SK-N-SH treated with all-trans-retinoic acid at 6 μM for 48 hours (cell line): Measurements from ENCODE around the gene ANO10.

Experiments used
- ATAC-seq: fragments of 200-7000 bp; cut with Tn5 transposase; 3 replicates; pipeline ENCODE4 v1.9.1; 2020; ENCODE audit warnings: mild to moderate bottlenecking, moderate library complexity
- ARNTL ChIP-seq: fragments of 450-650 bp; formaldehyde crosslinking; IDR thresholded peaks from 2 replicates; pipeline ENCODE4 v1.5.0; 2020; ENCODE audit warnings: low read depth, mild to moderate bottlenecking, moderate library complexity, borderline replicate concordance
- BACH2 ChIP-seq: fragments of 250-450 bp; sonication (Bioruptor Pico); IDR thresholded peaks from 2 replicates; pipeline ENCODE4 v1.9.0; 2021; ENCODE audit warnings: mild to moderate bottlenecking, borderline replicate concordance
- CREB5 ChIP-seq: fragments of 250-450 bp; sonication (Bioruptor Pico); IDR thresholded peaks from 2 replicates; pipeline ENCODE4 v1.5.1; 2020; ENCODE audit warnings: low read depth, mild to moderate bottlenecking, moderate library complexity
- CSDC2 ChIP-seq: fragments of 250-450 bp; sonication (Bioruptor Pico); IDR thresholded peaks from 2 replicates; pipeline ENCODE4 v1.5.0; 2020; ENCODE audit warnings: mild to moderate bottlenecking, moderate library complexity
- CSRNP3 ChIP-seq: fragments of 250-450 bp; sonication (Bioruptor Pico); IDR thresholded peaks from 2 replicates; pipeline ENCODE4 v1.5.1; 2021; ENCODE audit warnings: mild to moderate bottlenecking, moderate library complexity
- ESRRG ChIP-seq: fragments of 250-450 bp; sonication (Bioruptor Pico); IDR thresholded peaks from 2 replicates; pipeline ENCODE4 v1.6.1; 2021; ENCODE audit warnings: mild to moderate bottlenecking
- ISL1 ChIP-seq: fragments of 250-450 bp; sonication (Bioruptor Pico); IDR thresholded peaks from 2 replicates; pipeline ENCODE4 v2.1.2; 2022; ENCODE audit warnings: mild to moderate bottlenecking, moderate library complexity
- OSR1 ChIP-seq: fragments of 250-450 bp; sonication (Bioruptor Pico); IDR thresholded peaks from 2 replicates; pipeline ENCODE4 v1.8.0; 2022; ENCODE audit warnings: moderate library complexity, mild to moderate bottlenecking, inconsistent platforms
- POU6F1 ChIP-seq: fragments of 250-450 bp; sonication (Bioruptor Pico); IDR thresholded peaks from 2 replicates; pipeline ENCODE4 v1.8.0; 2021; ENCODE audit warnings: low read depth, mild to moderate bottlenecking, moderate library complexity, borderline replicate concordance
- PPARA ChIP-seq: fragments of 250-450 bp; sonication (Bioruptor Pico); IDR thresholded peaks from 2 replicates; pipeline ENCODE4 v1.5.0; 2020; ENCODE audit warnings: mild to moderate bottlenecking, borderline replicate concordance
- RARB ChIP-seq: fragments of 250-450 bp; sonication (Bioruptor Pico); IDR thresholded peaks from 2 replicates; pipeline ENCODE4 v1.8.0; 2021; ENCODE audit warnings: mild to moderate bottlenecking, moderate library complexity
- SNAI2 ChIP-seq: fragments of 250-450 bp; sonication (Bioruptor Pico); IDR thresholded peaks from 2 replicates; pipeline ENCODE4 v1.5.0; 2020; ENCODE audit warnings: mild to moderate bottlenecking, moderate library complexity
- TCF4 ChIP-seq: fragments of 250-450 bp; sonication (Bioruptor Pico); IDR thresholded peaks from 2 replicates; pipeline ENCODE4 v1.8.0; 2021; ENCODE audit warnings: mild to moderate bottlenecking, moderate library complexity, borderline replicate concordance
- TOX ChIP-seq: fragments of 250-450 bp; sonication (Bioruptor Pico); IDR thresholded peaks from 2 replicates; pipeline ENCODE4 v1.8.0; 2021; ENCODE audit warnings: mild to moderate bottlenecking, moderate library complexity, borderline replicate concordance
- ZC3H10 ChIP-seq: fragments of 250-450 bp; sonication (Bioruptor Pico); IDR thresholded peaks from 2 replicates; pipeline ENCODE4 v1.5.1; 2021; ENCODE audit warnings: mild to moderate bottlenecking, moderate library complexity
- ZFP3 ChIP-seq: fragments of 250-450 bp; sonication (Bioruptor Pico); IDR thresholded peaks from 2 replicates; pipeline ENCODE4 v1.5.0; 2020; ENCODE audit warnings: mild to moderate bottlenecking, moderate library complexity
- ZFP30 ChIP-seq: fragments of 450-650 bp; formaldehyde crosslinking; IDR thresholded peaks from 2 replicates; pipeline ENCODE4 v1.5.0; 2022; ENCODE audit warnings: mild to moderate bottlenecking, moderate library complexity
- ZNF565 ChIP-seq: fragments of 450-650 bp; formaldehyde crosslinking; conservative IDR thresholded peaks from 2 replicates; pipeline ENCODE4 v1.5.0; 2020; ENCODE audit warnings: low read depth, mild to moderate bottlenecking, moderate library complexity
- ZNF70 ChIP-seq: fragments of 450-650 bp; formaldehyde crosslinking; IDR thresholded peaks from 2 replicates; pipeline ENCODE4 v1.5.0; 2020; ENCODE audit warnings: mild to moderate bottlenecking, moderate library complexity
- ZNF8 ChIP-seq: fragments of 450-650 bp; formaldehyde crosslinking; IDR thresholded peaks from 2 replicates; pipeline ENCODE4 v1.5.0; 2020; ENCODE audit warnings: mild to moderate bottlenecking, moderate library complexity
- TF ChIP-seq, protein P1 (sequence below): fragments of 250-450 bp; sonication (Bioruptor Pico); IDR thresholded peaks from 2 replicates; pipeline ENCODE4 v1.5.0; 2020; ENCODE audit warnings: mild to moderate bottlenecking, moderate library complexity
- TF ChIP-seq, protein P2 (sequence below): fragments of 250-450 bp; sonication (Bioruptor Pico); IDR thresholded peaks from 2 replicates; pipeline ENCODE4 v1.8.0; 2020; ENCODE audit warnings: mild to moderate bottlenecking, moderate library complexity, borderline replicate concordance

The ANO10 gene

DNA sequence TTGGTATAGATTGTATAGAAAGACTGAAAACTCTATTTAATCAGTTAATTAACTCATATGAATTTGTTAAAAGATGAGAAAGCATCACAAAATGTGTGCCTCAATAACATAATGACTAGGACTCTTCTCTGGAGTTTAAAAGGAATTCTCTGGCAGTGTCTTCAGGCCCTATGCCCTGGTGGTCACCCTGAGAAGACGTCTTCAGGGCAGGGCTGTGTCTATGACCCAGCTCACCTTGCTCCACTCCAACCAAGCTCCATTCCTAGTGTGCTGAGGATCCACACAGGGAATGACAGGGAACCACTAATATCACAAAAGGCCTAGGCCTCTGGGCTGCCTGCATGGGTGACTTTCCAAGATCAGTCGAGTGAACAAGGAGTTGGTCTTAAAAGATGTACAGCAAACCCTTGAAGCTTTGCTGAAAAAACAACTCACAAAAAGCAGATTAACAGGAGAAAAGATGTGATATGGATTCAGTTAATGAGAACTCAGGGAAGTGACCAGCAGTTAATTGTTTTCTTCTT is 178.9 kb downstream of the ANO10 start:
- TF ChIP-seq ESRRG (no peak), TCF4 (CRISPR knock-in tag) (no peak), ZNF8 (no peak), OSR1 (CRISPR knock-in tag) (no peak), CSDC2 (CRISPR knock-in tag) (no peak), RARB (CRISPR knock-in tag) (no peak), ISL1 (CRISPR knock-in tag) (no peak), ZFP30 (CRISPR knock-in tag) (no peak), CREB5 (CRISPR knock-in tag) (no peak), BACH2 (CRISPR knock-in tag) (no peak), CSRNP3 (CRISPR knock-in tag) (no peak), TOX (CRISPR knock-in tag) (no peak), ZNF70 (no peak)
- TF ChIP-seq, protein P1, sequence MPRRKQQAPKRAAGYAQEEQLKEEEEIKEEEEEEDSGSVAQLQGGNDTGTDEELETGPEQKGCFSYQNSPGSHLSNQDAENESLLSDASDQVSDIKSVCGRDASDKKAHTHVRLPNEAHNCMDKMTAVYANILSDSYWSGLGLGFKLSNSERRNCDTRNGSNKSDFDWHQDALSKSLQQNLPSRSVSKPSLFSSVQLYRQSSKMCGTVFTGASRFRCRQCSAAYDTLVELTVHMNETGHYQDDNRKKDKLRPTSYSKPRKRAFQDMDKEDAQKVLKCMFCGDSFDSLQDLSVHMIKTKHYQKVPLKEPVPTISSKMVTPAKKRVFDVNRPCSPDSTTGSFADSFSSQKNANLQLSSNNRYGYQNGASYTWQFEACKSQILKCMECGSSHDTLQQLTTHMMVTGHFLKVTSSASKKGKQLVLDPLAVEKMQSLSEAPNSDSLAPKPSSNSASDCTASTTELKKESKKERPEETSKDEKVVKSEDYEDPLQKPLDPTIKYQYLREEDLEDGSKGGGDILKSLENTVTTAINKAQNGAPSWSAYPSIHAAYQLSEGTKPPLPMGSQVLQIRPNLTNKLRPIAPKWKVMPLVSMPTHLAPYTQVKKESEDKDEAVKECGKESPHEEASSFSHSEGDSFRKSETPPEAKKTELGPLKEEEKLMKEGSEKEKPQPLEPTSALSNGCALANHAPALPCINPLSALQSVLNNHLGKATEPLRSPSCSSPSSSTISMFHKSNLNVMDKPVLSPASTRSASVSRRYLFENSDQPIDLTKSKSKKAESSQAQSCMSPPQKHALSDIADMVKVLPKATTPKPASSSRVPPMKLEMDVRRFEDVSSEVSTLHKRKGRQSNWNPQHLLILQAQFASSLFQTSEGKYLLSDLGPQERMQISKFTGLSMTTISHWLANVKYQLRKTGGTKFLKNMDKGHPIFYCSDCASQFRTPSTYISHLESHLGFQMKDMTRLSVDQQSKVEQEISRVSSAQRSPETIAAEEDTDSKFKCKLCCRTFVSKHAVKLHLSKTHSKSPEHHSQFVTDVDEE (CRISPR knock-in tag): no peak
- ATAC-seq: no peak

DNA sequence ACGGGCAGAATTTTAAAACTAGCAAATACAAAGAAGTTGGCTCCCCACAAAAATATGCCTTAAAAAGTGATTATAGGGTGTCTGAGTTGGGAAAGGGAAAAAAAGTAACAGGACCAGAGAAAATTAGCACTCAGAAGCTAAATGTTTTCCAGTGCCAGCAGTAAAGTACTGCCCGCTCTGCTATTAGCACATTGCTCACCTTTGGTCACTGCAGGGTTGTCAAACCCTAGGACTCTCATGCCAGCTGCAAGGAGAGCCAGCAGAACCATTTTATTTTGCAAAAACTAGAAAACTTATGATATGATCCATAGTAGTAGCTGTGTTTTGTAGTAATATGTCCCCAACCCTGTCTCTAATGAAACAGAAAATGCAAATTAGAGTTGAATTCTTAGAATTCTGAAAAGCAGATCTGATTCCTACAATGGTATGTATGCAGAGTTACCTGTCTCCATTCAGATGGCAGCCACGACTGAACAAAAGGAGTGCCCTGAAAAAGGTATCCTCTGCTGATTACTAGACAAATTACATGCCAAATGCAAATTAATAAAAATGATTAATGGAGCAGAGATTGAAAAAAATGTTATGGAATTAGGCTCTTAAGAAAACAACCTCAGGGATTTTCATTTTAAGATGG is 185.2 kb downstream of the ANO10 start:
- ATAC-seq: no peak
- TF ChIP-seq CSDC2 (CRISPR knock-in tag) (no peak), CREB5 (CRISPR knock-in tag) (no peak), POU6F1 (CRISPR knock-in tag) (no peak), PPARA (CRISPR knock-in tag) (no peak), SNAI2 (CRISPR knock-in tag) (no peak), BACH2 (CRISPR knock-in tag) (no peak), CSRNP3 (CRISPR knock-in tag) (no peak), ARNTL (no peak), ZFP3 (CRISPR knock-in tag) (no peak), OSR1 (CRISPR knock-in tag) (no peak), TOX (CRISPR knock-in tag) (no peak), ZNF565 (CRISPR knock-in tag) (no peak), ZC3H10 (no peak), ESRRG (no peak), ISL1 (CRISPR knock-in tag) (no peak), ZNF8 (no peak)
- TF ChIP-seq, protein P1 (CRISPR knock-in tag): no peak
- TF ChIP-seq, protein P2, sequence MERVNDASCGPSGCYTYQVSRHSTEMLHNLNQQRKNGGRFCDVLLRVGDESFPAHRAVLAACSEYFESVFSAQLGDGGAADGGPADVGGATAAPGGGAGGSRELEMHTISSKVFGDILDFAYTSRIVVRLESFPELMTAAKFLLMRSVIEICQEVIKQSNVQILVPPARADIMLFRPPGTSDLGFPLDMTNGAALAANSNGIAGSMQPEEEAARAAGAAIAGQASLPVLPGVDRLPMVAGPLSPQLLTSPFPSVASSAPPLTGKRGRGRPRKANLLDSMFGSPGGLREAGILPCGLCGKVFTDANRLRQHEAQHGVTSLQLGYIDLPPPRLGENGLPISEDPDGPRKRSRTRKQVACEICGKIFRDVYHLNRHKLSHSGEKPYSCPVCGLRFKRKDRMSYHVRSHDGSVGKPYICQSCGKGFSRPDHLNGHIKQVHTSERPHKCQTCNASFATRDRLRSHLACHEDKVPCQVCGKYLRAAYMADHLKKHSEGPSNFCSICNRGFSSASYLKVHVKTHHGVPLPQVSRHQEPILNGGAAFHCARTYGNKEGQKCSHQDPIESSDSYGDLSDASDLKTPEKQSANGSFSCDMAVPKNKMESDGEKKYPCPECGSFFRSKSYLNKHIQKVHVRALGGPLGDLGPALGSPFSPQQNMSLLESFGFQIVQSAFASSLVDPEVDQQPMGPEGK (CRISPR knock-in tag): no peak
